ENCODE results near the gene DIAPH2.

DNA sequence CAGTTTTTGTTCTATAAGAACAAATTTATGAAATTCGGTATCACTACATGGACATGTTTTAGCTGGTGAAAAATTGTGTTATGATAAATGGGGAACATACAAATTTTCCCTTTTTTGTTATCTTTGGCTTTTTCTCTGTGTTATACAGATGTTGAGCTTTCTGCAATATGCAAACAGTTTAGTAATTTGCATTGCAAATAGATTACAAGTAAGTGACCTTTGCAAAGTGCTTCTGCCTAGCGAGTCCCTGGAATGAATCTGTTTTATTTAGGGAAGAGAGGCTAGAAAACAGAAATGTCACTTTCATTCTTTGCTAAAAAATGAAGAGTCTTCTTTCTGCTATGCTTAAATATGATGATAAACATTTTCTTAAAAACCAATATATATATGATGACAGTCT lies 660.1 kb downstream of the DIAPH2 start:
- no peak for TF ChIP-seq GATA2 (IDR thresholded peaks at IDR 0.05; ENCODE audit: low read depth, low read length)
- no peak for TF ChIP-seq GATA3 (IDR thresholded peaks at IDR 0.05; ENCODE audit: low read depth, low read length)

Measured in SH-SY5Y (cell line).